Measurements from ENCODE around the gene SMIM30.
A peak's percentile ranks its signal among the peaks of the same experiment; 100 is the strongest.
"Not testable (repeated sequence)": the region's sequence is repeated elsewhere in the genome, so short reads cannot be mapped to it uniquely, and the experiment has no call there.

Gene SMIM30

GRCh38 chr7:113118074-113118959 is at the start of gene SMIM30:
Gene SMIM30 (minus strand): TSS chr7:113118554. CDS start chr7:113117578, 976 bp downstream.
- DNase-seq (ENCODE audit: low spot score), result peak; percentile 96

GRCh38 chr7:113166176-113166575 is 47.8 kb upstream of the SMIM30 start:
- DNase-seq (ENCODE audit: low spot score), result not testable (repeated sequence)

- DNase-seq (ENCODE audit: low spot score), result no peak
Measured at GRCh38 chr7:113161050-113161449, 42.7 kb upstream of the SMIM30 start.

- peak; percentile 57 for DNase-seq (ENCODE audit: low spot score)
Measured at GRCh38 chr7:113159746-113160339, 41.5 kb upstream of the SMIM30 start.

- no peak for DNase-seq (ENCODE audit: low spot score)
Measured at GRCh38 chr7:113158756-113159155, 40.4 kb upstream of the SMIM30 start.

- no peak for DNase-seq (ENCODE audit: low spot score)
Measured at GRCh38 chr7:113154117-113154516, 35.8 kb upstream of the SMIM30 start.

GRCh38 chr7:113144817-113145216 is 26.5 kb upstream of the SMIM30 start:
- no peak for DNase-seq (ENCODE audit: low spot score)

- no peak for DNase-seq (ENCODE audit: low spot score)
Measured at GRCh38 chr7:113143486-113144257, 25.3 kb upstream of the SMIM30 start.

- no peak for DNase-seq (ENCODE audit: low spot score)
Measured at GRCh38 chr7:113142385-113143119, 24.2 kb upstream of the SMIM30 start.

GRCh38 chr7:113141803-113142202 is 23.4 kb upstream of the SMIM30 start:
- no peak for DNase-seq (ENCODE audit: low spot score)

GRCh38 chr7:113140956-113141355 is 22.6 kb upstream of the SMIM30 start:
- DNase-seq (ENCODE audit: low spot score), result no peak

GRCh38 chr7:113137241-113137640 is 18.9 kb upstream of the SMIM30 start:
- no peak for DNase-seq (ENCODE audit: low spot score)

- no peak for DNase-seq (ENCODE audit: low spot score)
Measured at GRCh38 chr7:113134025-113134424, 15.7 kb upstream of the SMIM30 start.

GRCh38 chr7:113131367-113131766 is 13.0 kb upstream of the SMIM30 start:
- no peak for DNase-seq (ENCODE audit: low spot score)

- DNase-seq (ENCODE audit: low spot score), result no peak
Measured at GRCh38 chr7:113128031-113128430, 9.7 kb upstream of the SMIM30 start.

- no peak for DNase-seq (ENCODE audit: low spot score)
Measured at GRCh38 chr7:113125728-113126127, 7.4 kb upstream of the SMIM30 start.

- no peak for DNase-seq (ENCODE audit: low spot score)
Measured at GRCh38 chr7:113122744-113123143, 4.4 kb upstream of the SMIM30 start.

GRCh38 chr7:113120647-113121046 is 2.3 kb upstream of the SMIM30 start:
- DNase-seq (ENCODE audit: low spot score), result no peak

- DNase-seq (ENCODE audit: low spot score), result no peak
Measured at GRCh38 chr7:113119429-113119828, 1.1 kb upstream of the SMIM30 start.

- peak; percentile 51 for DNase-seq (ENCODE audit: low spot score)
Measured at GRCh38 chr7:113117374-113117774, 980 bp downstream of the SMIM30 start.

- no peak for DNase-seq (ENCODE audit: low spot score)
Measured at GRCh38 chr7:113113912-113114311, 4.4 kb downstream of the SMIM30 start.

GRCh38 chr7:113109718-113110117 is 8.6 kb downstream of the SMIM30 start:
- no peak for DNase-seq (ENCODE audit: low spot score)

Measured in RKO (cell line).